ENCODE results near the gene NPDC1.
A peak's percentile ranks its signal among the peaks of the same experiment; 100 is the strongest.

DNA sequence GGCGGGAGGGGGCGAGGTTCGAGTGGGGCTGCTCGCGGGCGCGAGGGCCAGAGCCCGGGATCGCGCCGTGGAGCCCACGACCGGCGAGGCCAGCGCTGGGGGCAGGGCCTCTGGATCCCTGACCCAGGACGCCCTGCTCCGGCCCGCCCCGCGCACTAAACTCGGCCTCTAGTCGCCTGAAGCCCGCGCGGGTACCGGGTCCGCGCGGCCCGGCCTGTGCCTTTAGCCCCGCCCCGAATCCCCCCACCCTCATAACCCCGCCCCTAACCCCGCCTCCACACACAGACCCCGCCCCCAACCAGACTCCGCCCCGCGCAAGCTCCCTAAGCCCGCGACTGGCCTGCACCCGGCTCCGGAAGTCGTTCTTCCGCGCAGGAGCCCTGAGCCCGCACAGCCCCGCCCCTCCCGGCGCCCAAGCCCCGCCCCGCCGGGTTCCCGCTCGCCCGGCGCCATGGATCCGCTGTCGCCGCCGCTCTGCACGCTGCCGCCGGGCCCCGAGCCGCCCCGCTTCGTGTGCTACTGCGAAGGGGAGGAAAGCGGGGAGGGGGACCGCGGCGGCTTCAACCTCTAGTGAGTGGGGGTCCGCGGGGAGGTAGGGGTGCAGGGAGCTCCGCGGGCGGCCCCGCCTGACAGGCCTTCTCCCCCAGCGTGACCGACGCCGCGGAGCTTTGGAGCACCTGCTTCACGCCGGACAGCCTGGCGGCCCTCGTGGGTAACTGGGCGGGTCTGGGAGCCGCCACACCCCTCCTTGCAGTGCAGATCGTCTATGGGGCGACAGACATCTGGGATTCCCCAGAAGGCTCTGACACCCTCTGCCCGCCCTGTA, 53.8 kb downstream of the NPDC1 start, which contains the start of gene PAXX:
- TF ChIP-seq POLR2A (IDR thresholded peaks at IDR 0.05), result peak in 1 of 2 donors; percentile 40
- TF ChIP-seq, protein P1, sequence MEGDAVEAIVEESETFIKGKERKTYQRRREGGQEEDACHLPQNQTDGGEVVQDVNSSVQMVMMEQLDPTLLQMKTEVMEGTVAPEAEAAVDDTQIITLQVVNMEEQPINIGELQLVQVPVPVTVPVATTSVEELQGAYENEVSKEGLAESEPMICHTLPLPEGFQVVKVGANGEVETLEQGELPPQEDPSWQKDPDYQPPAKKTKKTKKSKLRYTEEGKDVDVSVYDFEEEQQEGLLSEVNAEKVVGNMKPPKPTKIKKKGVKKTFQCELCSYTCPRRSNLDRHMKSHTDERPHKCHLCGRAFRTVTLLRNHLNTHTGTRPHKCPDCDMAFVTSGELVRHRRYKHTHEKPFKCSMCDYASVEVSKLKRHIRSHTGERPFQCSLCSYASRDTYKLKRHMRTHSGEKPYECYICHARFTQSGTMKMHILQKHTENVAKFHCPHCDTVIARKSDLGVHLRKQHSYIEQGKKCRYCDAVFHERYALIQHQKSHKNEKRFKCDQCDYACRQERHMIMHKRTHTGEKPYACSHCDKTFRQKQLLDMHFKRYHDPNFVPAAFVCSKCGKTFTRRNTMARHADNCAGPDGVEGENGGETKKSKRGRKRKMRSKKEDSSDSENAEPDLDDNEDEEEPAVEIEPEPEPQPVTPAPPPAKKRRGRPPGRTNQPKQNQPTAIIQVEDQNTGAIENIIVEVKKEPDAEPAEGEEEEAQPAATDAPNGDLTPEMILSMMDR (IDR thresholded peaks at IDR 0.05 in 4 of 5, conservative IDR thresholded peaks at IDR 0.05 in 1 of 5), result no peak
